Ureter (tissue), 1 donor: ENCODE measurements around the gene BEAN1. TPM values are rescaled to one million over a fixed set of nuclear protein-coding genes. Genes with fewer than 3 reads are reported as not detected.

Experiments used
- DNase-seq: peaks from one replicate; pipeline ENCODE4 v3.0.0-alpha.2; 2020; ENCODE audit warnings: low spot score
- total RNA-seq: library from RNA; stranded (reverse); gene quantifications from one replicate; pipeline ENCODE4 v1.2.4, GENCODE V29; 2023
- donor health status: DM: yes; HTN: yes; CAD: no.

The BEAN1 gene
- total RNA-seq, 1 donor from 2014 or later, result 1.6 TPM

- no peak for DNase-seq
Observed at GRCh38 chr16:66419527-66419926, 7.6 kb upstream of the BEAN1 start.

GRCh38 chr16:66420396-66420795 is 6.7 kb upstream of the BEAN1 start:
- DNase-seq, result no peak

GRCh38 chr16:66421891-66422290 is 5.2 kb upstream of the BEAN1 start:
- no peak for DNase-seq

GRCh38 chr16:66422366-66422765 is 4.7 kb upstream of the BEAN1 start:
- DNase-seq, result no peak

GRCh38 chr16:66423177-66423576 is 3.9 kb upstream of the BEAN1 start:
- DNase-seq, result no peak

- DNase-seq, result no peak
Observed at GRCh38 chr16:66425651-66426050, 1.4 kb upstream of the BEAN1 start.

GRCh38 chr16:66426112-66427035 is 721 bp upstream of the BEAN1 start:
- DNase-seq, result no peak

GRCh38 chr16:66427871-66428681 is 981 bp downstream of the BEAN1 start:
- no peak for DNase-seq

GRCh38 chr16:66428682-66429251 is 1.7 kb downstream of the BEAN1 start:
- DNase-seq, result no peak

- no peak for DNase-seq
Observed at GRCh38 chr16:66429290-66429962, 2.3 kb downstream of the BEAN1 start.

- DNase-seq, result no peak
Observed at GRCh38 chr16:66430214-66430613, 3.1 kb downstream of the BEAN1 start.

GRCh38 chr16:66431760-66432159 is 4.7 kb downstream of the BEAN1 start:
- DNase-seq, result no peak

- DNase-seq, result no peak
Observed at GRCh38 chr16:66432429-66432828, 5.3 kb downstream of the BEAN1 start.

- no peak for DNase-seq
Observed at GRCh38 chr16:66434619-66435430, 7.7 kb downstream of the BEAN1 start.

- no peak for DNase-seq
Observed at GRCh38 chr16:66435896-66436295, 8.8 kb downstream of the BEAN1 start.

GRCh38 chr16:66437391-66437945 is 10.4 kb downstream of the BEAN1 start:
- no peak for DNase-seq

- DNase-seq, result no peak
Observed at GRCh38 chr16:66438536-66438935, 11.4 kb downstream of the BEAN1 start.

GRCh38 chr16:66439051-66439730 is 12.1 kb downstream of the BEAN1 start:
- no peak for DNase-seq

- no peak for DNase-seq
Observed at GRCh38 chr16:66440271-66440802, 13.2 kb downstream of the BEAN1 start.

GRCh38 chr16:66440970-66441369 is 13.9 kb downstream of the BEAN1 start:
- no peak for DNase-seq
